Activated CD8-positive, alpha-beta memory T cell treated with anti-CD3 and anti-CD28 coated beads for 24 hours (primary cell): ENCODE data around the gene DDX19B.
A peak's percentile ranks its signal among the peaks of the same experiment; 100 is the strongest.

ENCODE experiments used
- DNase-seq: peaks from one replicate; pipeline ENCODE4 v3.0.0-alpha.2; 2020

DDX19B gene

GRCh38 chr16:70364399-70364798, 65.4 kb downstream of the DDX19B start:
- DNase-seq = no peak

DNA sequence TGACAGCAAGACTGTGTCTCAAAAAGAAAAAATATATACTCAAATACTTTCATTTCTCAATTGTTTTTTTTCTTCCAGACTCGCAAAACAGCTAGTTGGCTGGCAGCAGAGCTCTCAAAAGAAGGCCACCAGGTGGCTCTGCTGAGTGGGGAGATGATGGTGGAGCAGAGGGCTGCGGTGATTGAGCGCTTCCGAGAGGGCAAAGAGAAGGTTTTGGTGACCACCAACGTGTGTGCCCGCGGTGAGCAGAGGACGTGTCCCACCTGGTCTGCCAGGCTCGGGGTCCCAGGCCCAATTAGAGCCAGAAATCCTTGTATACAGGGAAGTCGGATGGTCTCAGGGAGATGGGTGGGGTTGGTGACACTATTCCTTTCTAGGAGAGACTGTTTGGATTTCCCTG, 71.2 kb downstream of the DDX19B start:
- peak; percentile 64 for DNase-seq

DNA sequence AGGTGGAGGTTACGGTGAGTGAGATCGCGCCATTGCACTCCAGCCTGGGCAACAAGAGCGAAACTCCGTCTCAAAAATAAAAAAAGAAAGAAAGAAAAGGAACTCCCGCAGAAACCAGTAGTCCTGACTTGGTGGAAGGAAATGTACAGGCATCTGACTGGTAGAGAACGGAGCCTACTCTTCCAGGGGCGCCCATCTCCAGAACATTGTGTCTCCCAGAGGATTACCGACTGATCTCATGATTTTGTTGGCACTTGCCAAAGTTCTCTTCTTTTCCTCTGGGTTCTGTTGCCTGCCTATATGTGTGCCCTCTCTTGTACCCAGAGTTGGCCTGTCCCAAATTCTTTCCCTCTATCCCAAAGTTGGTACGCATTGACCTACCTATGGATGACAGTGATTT, 71.9 kb downstream of the DDX19B start:
- no peak for DNase-seq

GRCh38 chr16:70372921-70373728, 74.1 kb downstream of the DDX19B start:
- no peak for DNase-seq

DNA sequence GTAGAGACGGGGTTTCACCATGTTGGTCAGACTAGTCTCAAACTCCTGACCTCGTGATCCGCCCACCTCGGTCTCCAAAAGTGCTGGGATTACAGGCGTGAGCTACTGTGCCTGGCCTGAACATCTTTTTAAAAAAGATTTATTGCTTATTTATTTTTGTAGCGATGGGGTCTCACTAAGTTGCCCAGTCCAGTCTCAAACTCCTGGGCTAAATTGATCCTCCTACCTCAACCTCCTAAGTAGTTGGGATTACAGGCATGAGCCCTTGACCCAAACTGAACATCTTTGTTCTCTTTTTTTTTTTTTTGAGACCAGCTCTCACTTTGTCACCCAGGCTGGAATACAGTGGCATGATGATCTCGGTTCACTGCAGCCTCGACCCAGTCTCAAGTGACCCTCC, 75.2 kb downstream of the DDX19B start:
- DNase-seq = no peak

DNA sequence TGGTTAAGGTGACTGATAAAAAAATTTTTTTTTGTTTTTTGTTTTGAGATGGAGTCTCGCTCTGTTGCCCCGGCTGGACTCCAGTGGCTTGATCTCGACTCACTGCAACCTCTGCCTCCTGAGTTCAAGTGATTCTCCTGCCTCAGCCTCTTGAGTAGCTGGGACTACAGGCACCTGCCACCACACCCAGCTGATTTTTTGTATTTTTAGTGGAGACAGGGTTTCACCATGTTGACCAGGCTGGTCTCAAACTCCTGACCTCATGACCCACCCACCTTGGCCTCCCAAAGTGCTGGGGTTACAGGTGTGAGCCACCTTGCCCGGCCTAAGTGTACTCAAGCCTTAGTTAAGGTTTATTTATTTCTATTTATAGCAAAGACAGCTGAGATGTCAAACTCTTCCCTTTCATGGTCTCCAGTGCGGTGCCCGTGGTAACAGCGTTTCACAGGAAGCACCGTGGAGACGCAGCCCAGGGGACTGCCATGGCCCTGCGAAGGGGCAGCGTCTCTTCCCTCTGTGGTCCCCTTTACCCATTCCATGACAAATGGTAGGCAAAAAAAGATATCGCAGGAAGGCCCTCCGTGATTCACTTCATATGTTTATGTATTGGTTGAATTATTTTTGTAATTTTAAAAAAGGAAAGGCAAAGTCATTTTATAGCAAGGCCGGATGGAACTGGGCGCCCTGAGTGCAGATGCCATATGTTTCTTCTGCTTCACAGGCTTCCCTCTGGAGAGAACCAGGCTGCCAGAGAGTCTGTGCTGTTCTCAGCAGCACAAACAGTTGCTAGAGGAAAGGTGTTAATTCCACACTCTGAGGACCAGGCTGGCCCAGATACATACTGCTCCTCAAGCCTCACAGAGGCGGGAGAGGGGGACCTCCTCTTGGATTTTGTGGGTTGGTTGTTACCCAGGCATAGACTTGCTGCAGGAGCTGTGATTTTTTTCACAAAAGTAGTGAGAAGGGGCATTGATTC, 76.9 kb downstream of the DDX19B start:
- DNase-seq = no peak

DNA sequence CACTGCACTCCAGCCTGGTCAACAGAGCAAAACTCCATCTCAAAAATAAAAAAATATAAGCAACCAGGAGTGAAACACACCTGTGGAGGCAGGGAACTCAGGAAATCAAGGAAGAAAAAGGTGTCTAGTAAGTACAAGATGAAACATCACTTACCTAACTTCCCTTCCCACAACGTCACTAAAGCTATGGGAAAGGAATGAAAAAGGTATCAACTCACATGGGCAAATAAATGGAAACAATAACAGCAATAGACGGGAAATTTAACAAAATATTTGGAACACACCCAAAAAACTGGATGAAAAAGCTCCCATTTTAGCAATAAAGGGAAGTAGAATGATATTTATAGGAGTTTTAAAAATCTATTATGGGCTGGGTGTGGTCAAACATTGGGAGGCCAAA, 78.8 kb downstream of the DDX19B start:
- no peak for DNase-seq

- no peak for DNase-seq
These were observed 80.0 kb downstream of the DDX19B start for GRCh38 chr16:70378869-70379493.

DNA sequence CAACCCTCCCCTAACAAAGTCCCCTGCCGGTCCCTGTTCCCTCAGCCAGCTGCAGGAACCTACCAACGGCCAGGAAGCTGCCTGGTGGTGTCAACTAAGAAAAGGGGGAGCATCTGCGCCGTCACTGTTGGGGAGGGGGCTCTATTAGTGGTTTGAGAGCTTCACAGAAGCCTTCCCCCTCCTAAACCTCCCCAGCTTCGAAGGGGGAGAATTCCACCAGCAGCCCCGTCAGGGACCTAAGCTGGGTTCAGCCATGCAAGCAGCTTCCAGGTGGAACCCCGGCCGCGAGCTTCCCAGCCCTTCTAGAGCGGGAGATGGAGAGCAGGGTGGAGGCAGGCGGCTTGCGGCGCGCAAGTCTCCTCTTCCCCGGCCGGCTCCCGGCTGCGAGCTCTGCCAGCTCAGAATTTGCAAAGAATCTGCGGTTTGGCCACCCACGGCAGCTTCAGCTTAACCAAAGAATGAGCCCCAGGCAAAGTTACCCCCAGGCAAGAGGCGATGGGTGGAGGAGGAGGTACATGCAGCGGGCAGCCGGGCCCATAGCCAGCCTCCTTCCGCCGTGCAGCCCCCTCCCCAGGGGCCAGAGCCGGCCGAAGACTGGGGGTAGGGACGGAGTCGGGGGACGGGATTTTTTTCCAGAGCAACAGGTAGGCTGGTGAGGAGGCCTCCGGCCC, 81.4 kb downstream of the DDX19B start:
- DNase-seq = peak; percentile 90

DNA sequence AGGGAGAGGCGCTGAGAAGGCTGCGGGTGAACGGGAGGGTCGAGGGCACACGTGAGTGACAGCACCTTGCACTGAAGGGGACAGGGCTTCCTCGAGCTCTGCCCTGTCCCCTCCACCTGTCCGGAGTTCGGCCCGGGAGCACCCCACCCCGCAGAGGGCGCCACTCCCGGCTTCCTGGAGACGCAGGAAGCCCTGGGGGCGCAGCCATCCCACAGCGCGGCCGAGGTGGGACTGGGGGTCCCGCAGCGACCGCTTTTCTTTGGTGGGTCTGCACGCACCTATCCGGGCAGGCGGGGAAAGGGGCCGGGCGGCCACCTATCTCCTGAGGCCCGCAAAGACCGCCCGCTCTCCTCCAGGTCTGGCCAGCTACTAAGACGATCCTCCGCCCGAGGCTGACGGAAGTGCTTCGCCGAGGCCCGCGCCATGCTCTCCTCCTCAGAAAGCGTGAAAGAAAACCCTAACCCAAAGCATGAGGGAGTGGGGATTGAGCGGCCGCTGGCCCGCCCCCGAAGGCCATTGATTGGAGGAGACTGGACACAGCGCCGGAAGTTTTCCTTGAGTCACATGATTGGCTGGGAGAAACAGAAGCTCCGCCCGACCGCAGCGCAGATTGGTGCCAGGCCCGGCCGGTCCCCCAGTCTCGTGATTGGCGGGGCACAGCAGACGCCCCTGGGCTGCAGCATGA, 82.1 kb downstream of the DDX19B start:
- DNase-seq = peak; percentile 95

GRCh38 chr16:70381604-70382342, 82.8 kb downstream of the DDX19B start:
- DNase-seq = no peak

- DNase-seq = no peak
These were observed 84.5 kb downstream of the DDX19B start for GRCh38 chr16:70383421-70383960.
